Activated CD4-positive, CD25-positive, alpha-beta regulatory T cell treated with anti-CD3 and anti-CD28 coated beads, Interleukin-2, amount 50 U/mL, for 72 hours (primary cell): ENCODE results near the gene VPS9D1.

ENCODE experiments used
- DNase-seq: peaks from one replicate; pipeline ENCODE4 v3.0.0; 2021

The VPS9D1 gene

DNA sequence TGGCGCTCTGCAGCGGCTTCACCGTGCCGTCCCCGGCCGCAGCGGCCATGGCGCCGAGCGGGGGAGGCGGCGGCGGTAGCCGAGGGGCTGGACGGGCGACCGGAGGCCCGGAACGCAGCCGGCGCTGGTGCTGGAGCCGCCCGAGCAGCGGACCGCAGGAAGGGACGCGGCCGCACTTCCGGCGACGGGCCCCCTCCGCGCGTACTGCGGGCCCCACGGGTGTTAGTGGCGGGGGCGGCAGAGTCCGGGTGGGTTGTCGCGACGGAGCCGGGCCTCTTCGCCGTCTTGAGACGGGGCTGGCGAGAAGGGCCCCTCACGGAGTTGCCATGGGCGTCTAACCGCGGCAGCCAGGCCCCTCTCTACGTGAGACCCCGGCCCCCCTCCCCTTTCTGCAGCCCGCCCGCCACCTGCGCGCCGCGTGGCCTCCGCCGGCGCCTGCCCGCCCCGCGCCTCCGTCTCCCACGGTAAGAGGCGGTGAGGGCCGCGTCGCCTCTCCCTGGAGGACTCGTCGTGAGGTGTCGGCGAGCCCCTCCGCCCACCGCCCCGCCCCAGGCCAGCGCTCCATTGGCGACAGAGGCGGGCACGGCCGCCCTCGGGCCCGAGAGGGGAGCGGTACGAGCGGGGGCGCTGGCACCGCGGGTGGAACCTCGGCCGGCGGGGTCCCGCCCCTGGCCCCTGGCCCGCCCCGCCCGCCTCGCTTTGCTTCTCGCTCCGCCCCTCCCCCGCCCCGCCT, at the start of gene VPS9D1, which contains the start of gene ZNF276:
VPS9D1 (minus strand) TSS at position 86 of the 733 bp plus-strand sequence; CDS start at position 49, 37 bp downstream.
ZNF276 (plus strand) TSS at position 725 of the 733 bp plus-strand sequence. CDS start 104 bp downstream, outside the sequence.
- peak; percentile 79 for DNase-seq

DNA sequence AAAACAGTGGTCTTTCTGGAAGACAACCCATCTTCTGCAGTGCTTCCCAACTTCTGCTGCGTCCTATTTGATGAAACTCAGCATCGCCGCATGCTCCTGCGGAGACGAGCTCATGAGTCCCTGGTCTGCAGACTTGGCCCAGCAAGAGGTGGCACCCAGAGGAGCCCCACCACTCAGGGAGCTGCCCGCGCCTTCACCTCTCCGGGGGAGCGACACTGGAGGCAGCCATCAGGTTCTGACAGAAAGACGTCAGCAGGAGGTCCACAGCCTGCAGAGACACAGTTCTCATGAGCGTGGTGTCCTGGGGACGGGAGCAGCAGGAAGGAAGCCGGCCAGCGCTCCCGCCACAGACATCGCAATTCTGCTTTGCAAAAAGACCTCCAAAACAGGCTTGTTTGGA, 49.7 kb upstream of the VPS9D1 start:
- DNase-seq, result no peak

DNA sequence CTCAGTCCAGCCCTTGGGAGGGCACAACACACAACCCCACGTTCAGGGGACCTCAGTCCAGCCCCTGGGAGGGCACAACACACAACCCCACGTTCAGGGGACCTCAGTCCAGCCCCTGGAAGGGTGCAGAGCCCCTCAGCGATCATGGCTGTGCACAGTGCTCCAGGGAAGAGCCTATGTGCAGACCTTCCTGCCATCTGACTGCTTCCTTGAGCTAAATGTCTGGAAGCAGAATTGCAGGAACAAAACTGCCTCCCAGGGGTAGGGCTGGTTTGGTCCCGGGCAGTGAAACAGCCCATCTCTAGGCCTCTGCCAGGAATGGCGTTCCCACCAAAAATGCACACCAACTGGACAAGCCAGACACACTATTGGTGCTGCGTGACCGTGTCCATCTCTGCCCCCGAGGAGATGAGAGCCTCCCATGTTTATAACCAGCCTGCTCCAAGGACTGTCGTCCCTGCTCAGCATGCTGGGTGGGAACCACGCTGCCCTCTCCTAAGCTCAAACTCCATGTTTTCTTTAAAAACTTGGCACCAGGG, 44.7 kb upstream of the VPS9D1 start:
- no peak for DNase-seq

- peak; percentile 50 for DNase-seq
Observed at GRCh38 chr16:89764711-89765201, 44.1 kb upstream of the VPS9D1 start.

DNA sequence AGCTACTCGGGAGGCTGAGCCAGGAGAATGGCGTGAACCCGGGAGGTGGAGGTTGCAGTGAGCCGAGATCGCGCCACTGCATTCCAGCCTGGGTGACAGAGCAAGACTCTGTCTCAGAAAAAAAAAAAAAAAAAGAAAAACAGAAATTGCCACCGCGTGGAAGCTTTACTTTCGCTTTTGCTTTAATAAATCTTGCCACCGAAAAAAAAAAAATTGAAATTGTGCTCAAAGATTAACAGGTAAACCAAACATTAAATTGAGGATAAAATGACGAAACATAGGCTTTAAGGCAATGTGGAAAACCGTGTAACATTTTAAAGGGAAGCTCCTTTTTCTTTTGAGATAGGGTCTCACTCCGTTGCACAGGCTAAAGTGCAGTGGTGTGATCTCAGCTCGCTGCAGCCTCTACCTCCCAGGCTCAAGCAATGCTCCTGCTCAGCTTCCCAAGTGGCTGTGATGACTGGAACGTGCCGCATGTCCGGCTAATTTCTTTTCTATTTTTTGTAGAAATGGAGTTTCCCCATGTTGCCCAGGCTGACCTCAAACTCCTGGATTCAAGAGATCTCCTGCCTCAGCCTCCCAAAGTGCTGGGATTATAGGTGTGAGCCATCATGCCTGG, 40.7 kb upstream of the VPS9D1 start:
- no peak for DNase-seq

DNA sequence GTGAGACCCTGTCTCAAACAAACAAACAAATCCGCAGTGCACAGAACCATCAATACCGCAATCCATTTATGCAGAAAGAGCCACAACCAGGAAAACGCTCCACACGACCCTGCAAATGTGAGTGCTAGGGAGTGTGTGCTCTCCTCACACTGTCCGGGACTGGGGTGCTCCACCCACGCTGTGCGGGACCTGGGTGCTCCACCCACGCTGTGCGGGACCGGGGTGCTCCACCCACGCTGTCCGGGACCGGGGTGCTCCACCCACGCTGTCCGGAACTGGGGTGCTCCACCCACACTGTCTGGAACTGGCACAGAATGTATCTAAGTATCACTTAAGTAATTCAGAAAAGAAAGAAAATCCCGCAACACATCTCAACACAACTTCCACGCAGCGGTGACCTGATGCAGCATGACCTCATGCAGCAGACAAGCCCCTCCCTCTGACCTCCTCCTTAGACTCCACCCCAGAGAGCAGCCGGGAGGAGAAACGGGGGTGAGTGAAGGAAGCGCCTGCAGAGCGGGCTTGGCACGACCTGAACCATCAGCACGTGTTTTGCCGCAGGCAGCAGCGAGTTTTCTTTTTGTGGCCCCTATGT, 39.1 kb upstream of the VPS9D1 start:
- no peak for DNase-seq

DNA sequence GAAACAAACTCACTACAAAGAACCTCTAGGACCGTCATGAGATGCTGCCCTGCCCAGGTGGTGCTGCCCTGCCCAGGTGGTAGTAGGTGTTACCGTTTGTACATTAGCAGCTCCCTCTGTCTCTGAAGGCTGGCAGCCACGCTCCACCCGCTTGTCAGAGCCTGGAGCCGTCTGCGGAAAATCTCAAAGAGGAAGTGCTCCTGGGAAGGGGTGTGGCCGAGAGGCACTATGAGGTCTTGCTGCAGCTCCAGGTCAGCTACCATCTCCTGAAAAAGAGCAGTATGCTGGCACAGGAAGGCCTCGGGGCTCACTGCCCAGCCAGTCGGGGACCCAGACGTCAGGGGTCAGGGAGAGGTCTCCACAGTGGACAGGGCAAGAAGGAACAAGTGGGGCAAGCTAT, 28.9 kb upstream of the VPS9D1 start:
- no peak for DNase-seq

DNA sequence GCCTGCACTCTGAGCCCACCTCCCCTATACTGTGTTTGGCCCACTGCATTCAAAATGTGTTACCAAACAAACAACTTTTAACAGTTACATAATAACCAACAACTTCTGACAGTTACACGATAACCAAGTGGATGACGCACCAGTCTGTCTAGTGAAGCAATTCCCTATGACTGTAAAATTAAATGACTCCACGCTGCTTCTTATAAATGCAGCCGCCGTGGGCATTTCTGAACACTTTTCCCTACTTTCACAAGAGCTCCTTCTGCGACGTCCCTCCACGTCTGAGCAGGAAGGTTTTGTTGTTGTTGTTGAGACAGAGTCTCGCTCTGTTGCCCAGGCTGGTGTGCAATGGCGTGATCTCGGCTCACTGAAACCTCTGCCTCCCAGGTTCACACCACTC, 28.2 kb upstream of the VPS9D1 start:
- DNase-seq, result no peak

GRCh38 chr16:89748076-89748475, 27.4 kb upstream of the VPS9D1 start:
- no peak for DNase-seq

DNA sequence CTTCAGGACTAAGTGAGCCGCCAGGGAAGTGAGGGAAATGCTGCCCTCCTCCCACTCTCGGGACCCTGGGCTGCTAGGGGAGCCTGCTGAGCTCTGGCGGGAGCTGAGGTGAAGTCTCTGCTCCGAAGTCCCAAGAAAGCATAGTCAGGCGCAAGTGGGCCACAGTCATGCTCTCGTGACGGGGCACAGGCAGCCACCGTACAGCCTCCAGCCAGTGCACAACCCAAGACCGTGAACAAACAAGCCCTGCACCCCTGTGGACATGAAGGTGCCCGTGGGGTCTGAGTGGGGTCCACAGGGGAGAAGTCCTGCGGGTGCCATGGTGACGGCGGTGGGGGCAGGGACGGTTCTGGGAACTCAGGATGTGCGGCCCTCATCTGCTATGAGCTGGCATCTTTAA, 25.3 kb upstream of the VPS9D1 start:
- DNase-seq, result no peak

DNA sequence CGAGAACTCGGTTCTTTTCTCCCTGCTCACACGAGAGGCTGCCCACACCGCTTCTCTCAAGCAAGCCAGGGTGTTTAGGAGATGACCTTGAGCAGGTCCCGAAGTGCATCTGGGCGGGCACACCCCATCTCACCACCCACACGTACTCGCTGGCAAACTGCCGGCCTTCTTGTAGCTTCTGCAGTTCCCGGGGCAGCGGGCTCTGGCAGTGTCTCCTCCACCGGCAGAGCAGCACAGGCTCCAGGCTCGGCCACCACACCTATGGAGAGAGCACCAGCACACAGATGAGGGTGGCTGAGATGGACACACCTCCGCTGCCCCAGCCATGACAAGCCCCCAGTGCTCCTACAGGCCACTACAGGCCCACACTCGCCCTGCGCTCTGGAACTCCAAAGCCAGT, 24.1 kb upstream of the VPS9D1 start:
- no peak for DNase-seq

GRCh38 chr16:89742948-89743347, 22.2 kb upstream of the VPS9D1 start:
- no peak for DNase-seq

DNA sequence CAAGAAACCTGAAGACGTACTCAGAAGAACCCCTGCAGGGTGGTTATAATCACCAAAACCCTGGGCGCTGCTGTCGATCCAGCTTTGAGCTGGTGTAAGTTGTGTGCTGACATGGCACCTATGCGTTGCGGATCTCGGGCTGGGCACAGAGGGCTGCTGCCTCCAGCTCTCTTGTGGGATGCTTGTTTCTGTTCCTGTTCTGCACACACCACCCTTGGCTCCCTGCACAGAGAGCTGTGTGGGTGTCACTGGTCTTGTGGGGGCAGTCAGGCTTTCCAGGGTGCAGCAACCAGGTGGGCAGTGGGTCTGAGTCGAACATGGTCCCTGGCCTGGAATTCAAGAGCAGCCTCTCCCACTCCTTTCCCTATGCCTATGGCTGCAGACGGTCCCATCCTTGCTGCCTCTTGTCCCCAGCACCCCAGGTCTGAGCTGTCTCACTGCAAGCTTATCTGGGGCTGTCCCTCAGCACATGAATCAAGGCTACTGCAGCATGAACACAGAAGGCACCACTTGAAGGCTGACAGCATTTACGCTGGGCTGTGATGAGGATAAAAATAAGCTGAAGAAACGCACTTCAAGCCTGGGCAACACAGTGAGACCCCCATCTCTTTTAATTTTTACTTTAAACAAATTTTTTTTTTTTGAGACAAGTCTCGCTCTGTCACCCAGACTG, 20.8 kb upstream of the VPS9D1 start:
- no peak for DNase-seq

DNA sequence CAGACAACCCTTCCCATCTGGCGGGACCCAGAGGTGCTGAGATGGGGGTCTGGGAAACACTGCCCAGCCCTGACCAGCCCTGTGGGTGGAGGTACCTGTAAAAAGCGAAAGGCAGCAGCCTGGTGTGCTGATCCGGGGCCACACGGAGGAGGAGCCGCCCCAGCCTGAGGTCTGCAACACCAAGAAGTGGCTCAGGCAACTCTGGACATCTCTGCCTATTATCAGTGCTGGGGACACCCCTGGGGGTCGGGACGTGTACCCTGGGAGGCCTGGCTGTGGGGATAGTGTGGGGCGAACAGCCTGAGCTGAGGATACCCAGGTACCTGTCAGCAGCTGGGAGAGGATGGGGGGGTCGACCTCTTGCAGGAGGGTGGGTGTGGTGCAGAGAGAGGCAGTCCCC, 18.7 kb upstream of the VPS9D1 start:
- no peak for DNase-seq

DNA sequence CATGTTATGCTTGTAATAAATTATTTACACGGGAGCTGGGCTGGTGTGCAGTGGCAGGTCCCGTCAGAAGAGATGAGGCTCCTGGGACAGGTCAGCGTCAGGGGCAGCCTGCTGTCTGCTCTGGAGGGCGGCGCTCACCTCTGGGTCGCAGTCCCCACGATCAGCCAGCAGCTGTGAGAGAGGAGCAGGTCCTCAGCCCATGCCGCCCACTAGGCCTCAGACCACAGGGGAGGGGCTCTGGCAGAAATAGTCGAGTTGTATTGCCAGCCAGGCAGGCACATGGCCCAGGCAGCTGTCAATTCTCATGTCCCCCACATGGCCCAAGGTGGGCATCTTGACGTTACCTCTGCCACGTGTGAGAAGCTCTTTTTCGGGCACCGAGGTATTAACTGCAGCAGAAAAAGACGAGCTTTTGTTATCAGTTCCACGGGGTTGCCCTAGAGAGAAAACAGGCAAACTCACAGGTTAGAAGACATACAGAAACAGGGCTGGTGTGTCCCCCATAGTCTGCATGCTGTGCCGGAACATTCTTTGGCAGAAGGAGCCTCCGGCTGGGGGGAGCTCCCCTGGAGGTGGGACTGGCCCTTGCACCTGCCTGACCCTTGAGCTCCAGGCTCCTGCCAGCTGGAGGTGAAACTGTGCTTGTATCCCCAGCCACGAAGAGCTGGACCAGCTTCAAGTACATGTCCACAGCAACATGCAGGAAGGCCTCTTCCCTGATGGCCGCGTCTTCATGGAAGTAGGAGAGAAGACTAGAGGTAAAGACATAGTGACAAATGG, 18.0 kb upstream of the VPS9D1 start:
- DNase-seq, result no peak

DNA sequence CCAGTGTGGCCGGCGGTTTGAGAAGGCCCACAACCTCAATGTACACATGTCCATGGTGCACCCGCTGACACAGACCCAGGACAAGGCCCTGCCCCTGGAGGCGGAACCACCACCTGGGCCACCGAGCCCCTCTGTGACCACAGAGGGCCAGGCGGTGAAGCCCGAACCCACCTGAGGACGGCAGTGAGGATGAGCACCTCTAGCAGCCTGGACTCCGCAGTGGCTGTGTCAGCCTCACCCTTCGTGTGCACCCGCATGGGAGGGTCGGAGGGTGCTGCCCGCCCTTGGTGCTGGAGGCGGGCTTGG, 17.3 kb upstream of the VPS9D1 start:
- no peak for DNase-seq

DNA sequence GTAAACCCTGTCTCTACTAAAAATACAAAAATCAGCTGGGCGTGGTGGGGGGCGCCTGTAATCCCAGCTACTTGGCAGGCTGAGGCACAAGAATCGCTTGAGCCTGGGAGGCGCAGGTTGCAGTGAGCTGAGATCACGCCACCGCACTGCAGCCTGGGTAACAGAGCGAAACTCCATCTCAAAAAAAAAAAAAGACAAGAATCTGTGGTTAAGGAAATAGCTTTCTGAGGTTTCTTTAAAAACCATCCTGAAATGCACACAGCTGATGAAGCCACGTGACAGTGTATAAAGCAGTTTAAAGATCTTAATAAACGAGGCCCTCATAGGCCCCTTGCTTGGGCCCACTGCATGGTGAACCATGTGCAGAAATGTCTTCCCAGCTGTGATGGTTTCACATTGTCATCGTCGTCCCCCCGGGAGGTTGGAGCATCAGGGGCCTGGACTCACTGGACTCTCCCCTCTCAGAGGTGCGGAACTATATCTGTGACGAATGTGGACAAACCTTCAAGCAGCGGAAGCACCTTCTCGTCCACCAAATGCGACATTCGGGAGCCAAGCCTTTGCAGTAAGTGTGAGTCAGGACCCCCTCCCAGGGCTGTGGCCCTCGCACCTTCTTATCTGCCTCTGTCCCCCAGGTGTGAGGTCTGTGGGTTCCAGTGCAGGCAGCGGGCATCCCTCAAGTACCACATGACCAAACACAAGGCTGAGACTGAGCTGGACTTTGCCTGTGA, 16.8 kb upstream of the VPS9D1 start:
- DNase-seq, result no peak

DNA sequence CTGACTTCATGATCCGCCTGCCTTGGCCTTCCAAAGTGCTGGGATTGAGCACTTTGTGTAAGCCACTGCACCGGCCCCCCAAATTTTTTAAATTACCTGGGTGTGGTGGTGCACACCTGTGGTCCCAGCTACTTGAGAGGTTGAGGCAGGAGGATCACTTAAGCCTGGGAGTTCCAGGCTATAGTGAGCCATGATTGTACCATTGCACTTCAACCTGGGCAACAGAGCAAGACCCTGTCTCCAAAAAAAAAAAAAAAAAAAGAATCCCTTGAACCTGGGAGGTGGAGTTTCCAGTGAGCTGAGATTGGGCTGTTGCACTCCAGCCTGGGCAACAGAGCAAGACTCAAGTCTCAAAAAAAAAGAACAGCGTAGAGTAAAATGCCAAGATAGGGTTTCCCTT, 15.9 kb upstream of the VPS9D1 start:
- DNase-seq, result no peak

DNA sequence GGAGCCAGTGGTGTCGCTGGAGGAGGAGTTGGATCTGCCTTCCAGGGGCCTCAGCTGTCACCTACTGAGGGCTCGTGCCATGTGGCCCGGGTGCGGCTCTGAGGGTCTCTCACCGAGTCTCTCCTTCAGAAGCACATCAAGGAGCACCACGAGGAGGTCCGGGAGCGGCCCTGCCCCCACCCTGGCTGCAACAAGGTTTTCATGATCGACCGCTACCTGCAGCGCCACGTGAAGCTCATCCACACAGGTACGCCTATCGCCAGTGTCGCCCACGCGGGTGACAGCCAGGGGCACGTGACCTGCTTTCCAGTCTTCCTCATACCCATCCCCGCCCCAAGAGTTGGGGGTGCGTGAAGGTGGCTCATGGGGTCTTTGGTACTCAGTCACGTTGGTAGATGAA, 13.1 kb upstream of the VPS9D1 start:
- DNase-seq, result no peak

- DNase-seq, result no peak
Observed at GRCh38 chr16:89733322-89733721, 12.6 kb upstream of the VPS9D1 start.

DNA sequence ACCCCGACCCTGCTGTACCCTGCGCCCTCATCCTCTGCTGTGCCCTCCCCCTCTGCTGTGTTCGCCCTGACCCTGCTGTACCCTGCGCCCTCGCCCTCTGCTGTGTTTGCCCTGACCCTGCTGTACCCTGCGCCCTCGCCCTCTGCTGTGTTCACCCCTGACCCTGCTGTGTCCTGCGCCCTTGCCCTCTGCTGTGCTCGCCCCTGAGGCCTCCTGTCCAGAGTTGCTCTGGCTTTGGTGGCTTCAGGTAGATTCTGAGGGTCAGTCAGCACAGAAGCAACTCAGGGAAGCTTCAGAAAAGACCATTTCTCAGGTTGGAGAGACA, 12.2 kb upstream of the VPS9D1 start:
- no peak for DNase-seq
